NCI-H82 treated with DMSO at 0.1 percent for 48 hours (cell line): Measurements from ENCODE around the gene ADAR.
A peak's percentile ranks its signal among the peaks of the same experiment; 100 is the strongest.

Source experiments
- DNase-seq: peaks from one replicate; lab custom pipeline; 2025; ENCODE audit not compliant: unreplicated experiment; lab: John Stamatoyannopoulos, UW

ADAR gene

GRCh38 chr1:154584267-154584994 lies 23.6 kb downstream of the ADAR start:
- no peak for DNase-seq

GRCh38 chr1:154583773-154584172 lies 24.2 kb downstream of the ADAR start:
- no peak for DNase-seq

- DNase-seq: no peak
These were observed 25.1 kb downstream of the ADAR start for GRCh38 chr1:154582885-154583284.

GRCh38 chr1:154581766-154582165 lies 26.2 kb downstream of the ADAR start:
- no peak for DNase-seq

GRCh38 chr1:154579374-154579773 lies 28.6 kb downstream of the ADAR start:
- no peak for DNase-seq

GRCh38 chr1:154578058-154578418 lies 29.9 kb downstream of the ADAR start:
- DNase-seq: no peak

GRCh38 chr1:154577346-154578057 lies 30.5 kb downstream of the ADAR start:
- no peak for DNase-seq

GRCh38 chr1:154575951-154576566 lies 31.9 kb downstream of the ADAR start:
- no peak for DNase-seq

- DNase-seq: no peak
These were observed 32.6 kb downstream of the ADAR start for GRCh38 chr1:154575147-154575927.

GRCh38 chr1:154574716-154575115 lies 33.3 kb downstream of the ADAR start:
- DNase-seq: no peak

GRCh38 chr1:154573168-154573510 lies 34.8 kb downstream of the ADAR start:
- DNase-seq: no peak

GRCh38 chr1:154572468-154573167 lies 35.4 kb downstream of the ADAR start:
- no peak for DNase-seq

- no peak for DNase-seq
These were observed 36.1 kb downstream of the ADAR start for GRCh38 chr1:154571964-154572288.

- no peak for DNase-seq
These were observed 36.6 kb downstream of the ADAR start for GRCh38 chr1:154571244-154571963.

GRCh38 chr1:154568157-154568815 lies 39.7 kb downstream of the ADAR start:
- no peak for DNase-seq

- peak; percentile 46 for DNase-seq
These were observed 40.4 kb downstream of the ADAR start, which contains the start of gene CHRNB2 for GRCh38 chr1:154567386-154568156. TSS of gene CHRNB2 (plus strand) at chr1:154567778. CDS start at chr1:154568045, 267 bp downstream.

- DNase-seq: no peak
These were observed 42.1 kb downstream of the ADAR start for GRCh38 chr1:154565876-154566275.

- DNase-seq: peak; percentile 89
These were observed 48.4 kb downstream of the ADAR start for GRCh38 chr1:154559466-154560044.
